Effector CD8-positive, alpha-beta T cell (primary cell): Measurements from ENCODE around the gene ENO1.

ENCODE experiments used
- DNase-seq: peaks from one replicate; lab custom pipeline; 2025; lab: John Stamatoyannopoulos, UW

ENO1 gene

GRCh38 chr1:8813016-8813763 is 65.3 kb downstream of the ENO1 start:
- DNase-seq, result no peak

- DNase-seq, result no peak
Observed at GRCh38 chr1:8812081-8812480, 66.4 kb downstream of the ENO1 start.
